BE2C (cell line): ENCODE results near the gene RBM23.

Experiments
- DNase-seq: peaks from one replicate; pipeline ENCODE4 v3.0.0-alpha.2; 2020
- H3K27me3 ChIP-seq: fragments of 250-450 bp; sonication (Bioruptor Pico); 2 replicates; pipeline ENCODE4 v1.5.1; 2020; ENCODE audit warnings: mild to moderate bottlenecking
- H3K36me3 ChIP-seq: fragments of 250-450 bp; sonication (Bioruptor Pico); 2 replicates; pipeline ENCODE4 v1.5.1; 2020; ENCODE audit warnings: mild to moderate bottlenecking
- H3K4me1 ChIP-seq: fragments of 250-450 bp; sonication (Bioruptor Pico); 2 replicates; pipeline ENCODE4 v1.5.1; 2020
- H3K4me3 ChIP-seq: 2 replicates; pipeline ENCODE4 v1.5.1; 2011; ENCODE audit warnings: low read depth, low read length
- H3K9me3 ChIP-seq: fragments of 250-450 bp; sonication (Bioruptor Pico); 2 replicates; pipeline ENCODE4 v1.5.1; 2020
- CTCF ChIP-seq: IDR thresholded peaks from 2 replicates; pipeline ENCODE4 v1.5.1; 2012; ENCODE audit warnings: mild to moderate bottlenecking, low read depth, low read length

Gene RBM23

GRCh38 chr14:22872833-22873520 is 46.0 kb downstream of the RBM23 start:
- H3K4me1 ChIP-seq: 0 out of 2 replicates have a peak, but pooled peaks cover 4% of the 10 kb centered on the region
- no peaks in the 10 kb centered on the region for H3K9me3 ChIP-seq
- TF ChIP-seq CTCF: no peak
- DNase-seq: no peak
- no peaks in the 10 kb centered on the region for H3K36me3 ChIP-seq
- peak overlapping the region; percentile 83 for H3K4me3 ChIP-seq
- no peaks in the 10 kb centered on the region for H3K27me3 ChIP-seq

- peak overlapping the region; percentile 83 for H3K4me3 ChIP-seq
- H3K4me1 ChIP-seq: 0 out of 2 replicates have a peak, but pooled peaks cover 4% of the 10 kb centered on the region
- no peaks in the 10 kb centered on the region for H3K27me3 ChIP-seq
- DNase-seq: peak; percentile 74
- no peaks in the 10 kb centered on the region for H3K36me3 ChIP-seq
- peak; percentile 95 for TF ChIP-seq CTCF
- H3K9me3 ChIP-seq: no peaks in the 10 kb centered on the region
Observed at GRCh38 chr14:22872033-22872832, 46.7 kb downstream of the RBM23 start.

GRCh38 chr14:22871224-22872032 is 47.5 kb downstream of the RBM23 start, which contains the start of gene LRP10:
Gene LRP10, plus strand, starts transcription at chr14:22871740. Its CDS starts 564 bp downstream, at chr14:22872304.
- H3K27me3 ChIP-seq: no peaks in the 10 kb centered on the region
- H3K9me3 ChIP-seq: no peaks in the 10 kb centered on the region
- DNase-seq: peak; percentile 87
- no peaks in the 10 kb centered on the region for H3K36me3 ChIP-seq
- H3K4me3 ChIP-seq: peak within 1 kb of the TSS; percentile 83
- no peak for TF ChIP-seq CTCF
- 0 out of 2 replicates have a peak, but pooled peaks cover 4% of the 10 kb centered on the region for H3K4me1 ChIP-seq

GRCh38 chr14:22870811-22871223 is 48.1 kb downstream of the RBM23 start:
- Histone ChIP-seq H3K9me3 (no peaks in the 10 kb centered on the region), H3K4me3 (peak overlapping the region; percentile 83), H3K27me3 (no peaks in the 10 kb centered on the region), H3K4me1 (0 out of 2 replicates have a peak, but pooled peaks cover 4% of the 10 kb centered on the region), H3K36me3 (no peaks in the 10 kb centered on the region)
- no peak for TF ChIP-seq CTCF
- no peak for DNase-seq

GRCh38 chr14:22866874-22867273 is 52.1 kb downstream of the RBM23 start:
- H3K4me3 ChIP-seq: no peak overlapping the region
- H3K4me1 ChIP-seq: 0 out of 2 replicates have a peak, but pooled peaks cover 4% of the 10 kb centered on the region
- no peak for TF ChIP-seq CTCF
- H3K36me3 ChIP-seq: no peaks in the 10 kb centered on the region
- DNase-seq: no peak
- no peaks in the 10 kb centered on the region for H3K9me3 ChIP-seq
- H3K27me3 ChIP-seq: no peaks in the 10 kb centered on the region
